ENCODE measurements around the gene PCDH10. TPM values are rescaled to one million over a fixed set of nuclear protein-coding genes. Genes with fewer than 3 reads are reported as not detected.
A peak's percentile ranks its signal among the peaks of the same experiment; 100 is the strongest.

PCDH10 gene
- total and polyA plus RNA-seq, 2 of the 8 experiments (the other 6 are each of a cell fraction or from before 2014, with no cell fraction given), result 2.2 to 10.0 TPM

DNA sequence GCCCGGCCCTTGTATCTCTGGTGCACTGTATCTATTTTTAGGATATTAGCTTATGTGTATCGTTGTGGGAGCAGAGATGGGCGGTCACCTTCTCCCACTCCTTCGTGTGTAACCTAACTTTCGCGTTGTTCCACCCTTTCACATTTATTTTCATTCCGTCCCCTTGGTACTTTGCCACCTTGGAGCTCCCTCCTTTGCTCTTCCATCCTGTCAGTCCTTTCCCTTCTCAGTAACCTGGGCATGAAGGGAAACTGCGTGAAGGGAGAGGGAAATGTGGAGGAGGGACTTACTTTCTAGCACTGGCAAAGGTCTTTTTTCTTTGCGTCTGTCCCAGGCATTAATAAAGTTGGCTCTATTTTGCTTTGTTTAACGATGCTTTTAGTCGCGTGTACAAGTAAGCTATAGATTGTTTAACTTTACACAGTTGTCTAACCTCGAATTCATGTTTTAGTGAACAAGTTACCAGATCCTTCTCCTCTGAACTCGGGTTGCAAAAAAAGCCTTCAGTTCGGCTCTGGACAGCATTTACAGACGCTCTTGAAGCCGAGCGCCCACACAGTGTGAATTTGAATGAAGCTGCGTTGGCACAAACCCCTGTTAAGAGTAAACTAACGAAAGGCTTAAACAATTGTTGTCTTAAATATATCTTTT is 3.9 kb downstream of the PCDH10 start:
- DNase-seq (ENCODE audit: low read depth in 1 of 2, low spot score in 2 of 2), result peak in 1 of 2 experiments; percentile 40

More for the DNA sequence above, 3.9 kb downstream of the PCDH10 start:
- FAIRE-seq, result no peak
- peaks cover 41 to 58% (median 53%) of the 10 kb centered on the region in 4 experiments; a peak in 6 of 7 replicates for H3K27me3 ChIP-seq (replicated peaks in 1 of 4; ENCODE audit: control insufficient read depth in 3 of 4, extremely low read depth in 1 of 4, insufficient read depth in 3 of 4, low read length in 3 of 4)
- H2AFZ ChIP-seq (ENCODE audit: low read length), result peak overlapping the region; percentile 67; the same call in 1 of the 2 replicates
- no peak overlapping the region for H3K23ac ChIP-seq (ENCODE audit: insufficient read length)
- TF ChIP-seq SUZ12 (IDR thresholded peaks at IDR 0.05; ENCODE audit: low read length), result peak; percentile 19
- TF ChIP-seq, protein P1, sequence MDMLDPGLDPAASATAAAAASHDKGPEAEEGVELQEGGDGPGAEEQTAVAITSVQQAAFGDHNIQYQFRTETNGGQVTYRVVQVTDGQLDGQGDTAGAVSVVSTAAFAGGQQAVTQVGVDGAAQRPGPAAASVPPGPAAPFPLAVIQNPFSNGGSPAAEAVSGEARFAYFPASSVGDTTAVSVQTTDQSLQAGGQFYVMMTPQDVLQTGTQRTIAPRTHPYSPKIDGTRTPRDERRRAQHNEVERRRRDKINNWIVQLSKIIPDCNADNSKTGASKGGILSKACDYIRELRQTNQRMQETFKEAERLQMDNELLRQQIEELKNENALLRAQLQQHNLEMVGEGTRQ (IDR thresholded peaks at IDR 0.05; ENCODE audit: low read length), result no peak
- no peaks in the 10 kb centered on the region for H3K9me3 ChIP-seq (ENCODE audit: insufficient read depth in 2 of 2, low read depth in 1 of 2, low read length in 1 of 2)
- no peak overlapping the region for H4K8ac ChIP-seq (ENCODE audit: extremely low read depth, insufficient read depth, low read length)
- H3K79me1 ChIP-seq (ENCODE audit: low read depth, low read length), result no peaks in the 10 kb centered on the region
- H2BK5ac ChIP-seq (ENCODE audit: low read depth, low read length), result no peak overlapping the region
- peaks cover 45% of the 10 kb centered on the region for H3K23me2 ChIP-seq (ENCODE audit: low read depth, low read length)
- H3K56ac ChIP-seq (replicated peaks; ENCODE audit: insufficient read length, low read depth, low read length), result no peak overlapping the region
- peak overlapping the region; percentile 99 for H3K4me2 ChIP-seq (ENCODE audit: insufficient read depth in 1 of 2, low read depth in 2 of 2, low read length in 2 of 2)
- peak overlapping the region; percentile 58 to 67 (median 64) for H3K4me3 ChIP-seq (ENCODE audit: extremely low read depth in 1 of 4, insufficient read depth in 2 of 4, low read depth in 3 of 4, low read length in 4 of 4)
- H3K14ac ChIP-seq (ENCODE audit: insufficient read length), result no peak overlapping the region
- peaks cover 3 to 5% of the 10 kb centered on the region in 2 experiments for H4K20me1 ChIP-seq (replicated peaks in 1 of 2; ENCODE audit: control insufficient read depth in 1 of 2, insufficient read depth in 2 of 2, low read length in 2 of 2)
- no peak overlapping the region for H2BK15ac ChIP-seq (ENCODE audit: low read length)
- H4K5ac ChIP-seq (ENCODE audit: insufficient read length, low read depth, low read length), result no peak overlapping the region
- H4K91ac ChIP-seq (replicated peaks; ENCODE audit: insufficient read length, low read length), result no peak overlapping the region
- H3K4ac ChIP-seq (replicated peaks; ENCODE audit: insufficient read length, low read depth, low read length), result no peak overlapping the region
- H3K27ac ChIP-seq (ENCODE audit: low read depth, low read length), result no peak overlapping the region
- no peak overlapping the region for H2BK12ac ChIP-seq (ENCODE audit: low read depth, low read length)
- no peak overlapping the region for H2BK120ac ChIP-seq (replicated peaks; ENCODE audit: low read depth, low read length)
- ChIA-PET POLR2A (ENCODE audit: partially characterized antibody) (interaction anchor here (0.8 kb wide), 1 partner anchor 333 kb away, joined by 3 read pairs; no protein-coding TSS in a partner anchor), CTCF (ENCODE audit: partially characterized antibody) (interaction anchor here (0.6 to 2.5 kb wide), 20 partner anchors 10 to 1783 kb away, joined by 3 to 11 read pairs (median 3); no protein-coding TSS in a partner anchor)
- peak overlapping the region in 2 of 4 experiments; percentile 9 to 42; a peak in 3 of 7 replicates for H3K9ac ChIP-seq (replicated peaks in 1 of 4; ENCODE audit: extremely low read depth in 1 of 4, low read depth in 3 of 4, low read length in 3 of 4)
- H3K36me3 ChIP-seq (ENCODE audit: control insufficient read depth in 2 of 4, insufficient read depth in 4 of 4, low read length in 3 of 4), result no peaks in the 10 kb centered on the region; a peak in 1 of 8 replicates
- no peak overlapping the region for H2BK20ac ChIP-seq (ENCODE audit: low read length)
- H3K4me1 ChIP-seq (replicated peaks in 1 of 4; ENCODE audit: control insufficient read depth in 3 of 4, insufficient read depth in 4 of 4, low read length in 3 of 4), result peaks cover 5 to 17% (median 15%) of the 10 kb centered on the region in 4 experiments
- no peak overlapping the region for H3K18ac ChIP-seq (ENCODE audit: extremely low read depth, low read length)
- no peak overlapping the region for H2AK5ac ChIP-seq (ENCODE audit: low read depth, low read length)
- no peaks in the 10 kb centered on the region for H3K79me2 ChIP-seq (ENCODE audit: control insufficient read depth in 1 of 2, insufficient read depth in 2 of 2, low read length in 2 of 2)
- WGBS, 2 experiments (ENCODE audit: extremely low coverage in 1 of 2, insufficient coverage in 1 of 2, insufficient read length in 1 of 2, insufficient replicate concordance in 2 of 2, low coverage in 1 of 2, low lambda C conversion rate in 2 of 2, missing lambda C conversion rate in 1 of 2), result 13% methylated on average over 20 of the region's 20 CpGs; no CpG with 5 or more reads in 1 of the 2 experiments

Data from H1 (cell line).